GM19455 (cell line): ENCODE results near the gene KIF17.
"Not testable (repeated sequence)": the region's sequence is repeated elsewhere in the genome, so short reads cannot be mapped to it uniquely, and the experiment has no call there.

Experiments
- ATAC-seq: cut with Tn5 transposase; IDR thresholded peaks from one replicate; pipeline ENCODE4 v1.9.1; 2021; ENCODE audit not compliant: unreplicated experiment

The KIF17 gene

DNA sequence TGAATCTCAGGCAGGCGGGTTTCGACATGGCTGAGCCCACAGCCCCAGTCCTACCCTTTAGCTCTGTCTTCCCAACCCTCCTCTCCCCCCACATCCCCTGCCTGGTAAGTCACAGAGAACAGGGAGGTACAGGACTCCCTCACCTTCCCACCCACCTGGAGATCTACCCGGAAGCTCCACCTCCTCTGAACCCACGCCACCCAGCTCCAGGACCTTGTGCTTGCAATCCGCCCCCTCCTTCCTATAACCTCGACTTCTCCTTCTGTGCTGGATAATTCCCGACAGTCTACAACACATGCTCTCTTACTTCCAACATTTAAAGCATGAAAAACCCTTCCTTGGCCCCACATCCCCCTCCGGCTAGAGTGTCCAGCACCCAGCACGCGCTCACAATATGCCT, 22.3 kb downstream of the KIF17 start:
- ATAC-seq, result no peak

DNA sequence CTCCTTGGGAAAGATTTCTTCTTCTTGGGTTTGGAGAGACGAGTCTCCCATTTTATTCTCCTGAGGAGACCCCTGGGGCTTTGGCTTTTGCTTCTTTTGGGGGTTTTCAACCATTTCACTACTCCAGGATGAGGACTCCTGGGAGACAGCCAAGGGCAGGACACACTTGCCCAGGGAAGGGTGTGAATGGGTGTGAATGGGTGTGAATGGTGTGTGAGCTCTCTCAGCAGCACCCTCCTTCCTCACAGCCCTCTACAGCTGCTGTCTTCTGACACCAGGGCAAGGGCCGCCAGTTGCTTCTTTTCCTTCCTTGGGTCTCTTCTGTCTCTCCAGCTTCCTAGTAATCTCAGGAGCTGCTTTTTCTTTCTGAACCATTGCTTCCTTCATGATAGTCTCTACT, 24.2 kb downstream of the KIF17 start:
- ATAC-seq, result no peak

DNA sequence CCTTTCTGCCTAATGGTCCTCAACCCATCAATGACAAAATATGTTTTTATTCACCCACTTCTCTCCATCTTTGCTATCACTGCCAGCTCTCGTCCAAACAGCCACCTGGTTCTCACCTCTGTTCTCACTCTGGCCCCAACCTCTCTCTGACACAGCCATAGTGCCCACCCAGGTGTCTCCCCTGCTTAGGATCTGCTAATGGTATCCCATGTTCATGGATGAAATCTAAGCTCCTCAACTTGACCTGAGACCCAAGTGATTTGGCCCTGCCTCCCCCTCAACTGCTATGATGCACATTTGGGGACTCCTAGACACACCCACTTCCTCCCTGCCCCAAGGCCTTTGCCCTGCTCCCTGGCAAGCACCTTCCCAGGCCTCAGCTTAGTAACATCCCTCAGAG, 25.9 kb downstream of the KIF17 start:
- ATAC-seq, result no peak

DNA sequence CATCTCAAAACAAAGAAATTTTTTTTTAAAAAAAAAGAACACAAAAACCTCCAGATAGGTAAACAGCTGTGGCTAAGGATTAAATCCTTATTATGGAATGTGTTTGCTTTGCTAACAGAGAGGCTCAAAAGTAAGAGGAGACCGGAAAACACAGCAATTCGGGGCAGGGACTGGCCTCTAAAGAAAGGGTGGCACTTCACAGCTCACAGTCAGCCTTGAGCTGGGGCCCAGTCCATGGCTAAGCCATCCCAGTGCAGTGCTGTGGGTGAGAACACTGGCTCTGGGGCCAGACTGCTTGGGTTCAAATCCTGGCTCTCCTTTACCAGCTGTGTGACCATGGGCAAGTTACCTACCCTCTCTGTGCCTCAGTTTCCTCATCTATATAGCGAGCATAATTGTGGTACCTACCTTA, 28.2 kb downstream of the KIF17 start:
- ATAC-seq, result no peak

DNA sequence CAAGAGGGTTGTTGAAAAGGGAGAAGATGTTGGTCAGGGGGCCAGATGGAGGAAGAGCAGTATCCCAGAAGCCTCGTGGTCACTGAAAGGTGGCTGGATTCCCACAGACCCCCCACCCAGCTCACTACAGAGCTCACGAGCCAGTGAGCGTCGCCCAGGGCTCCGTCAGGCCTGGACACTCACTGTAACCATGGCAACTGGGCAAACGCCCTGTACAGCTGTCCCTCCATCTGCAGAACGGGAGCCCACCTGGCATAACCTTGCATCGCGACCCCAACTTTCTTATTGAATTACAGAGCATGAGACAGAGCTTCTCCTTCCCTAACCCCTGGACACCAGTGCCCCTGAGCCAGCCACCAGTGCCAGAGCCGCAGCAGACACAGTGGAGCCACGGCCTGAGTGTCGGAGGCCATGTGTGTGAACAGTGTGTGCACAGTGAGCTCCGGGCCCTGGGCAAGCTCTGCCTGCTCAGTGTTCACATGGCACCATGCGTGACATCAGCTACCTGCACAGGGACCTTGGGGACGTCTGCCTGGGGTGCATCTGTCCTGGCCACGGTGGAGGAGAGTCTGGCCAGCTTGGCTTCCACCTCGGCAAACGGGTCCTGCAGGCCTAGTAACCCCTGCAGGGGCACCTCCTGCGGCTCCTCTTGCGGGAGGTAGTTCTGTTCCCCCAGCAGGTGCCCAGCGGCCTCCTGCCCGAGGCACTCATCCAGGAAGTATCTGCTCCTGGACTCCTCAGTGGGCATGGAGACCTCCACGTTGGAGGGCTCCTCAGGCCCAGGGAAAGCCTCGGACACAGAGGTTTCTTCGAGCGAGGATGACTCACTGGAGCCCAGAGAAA, 30.7 kb downstream of the KIF17 start:
- ATAC-seq, result no peak

DNA sequence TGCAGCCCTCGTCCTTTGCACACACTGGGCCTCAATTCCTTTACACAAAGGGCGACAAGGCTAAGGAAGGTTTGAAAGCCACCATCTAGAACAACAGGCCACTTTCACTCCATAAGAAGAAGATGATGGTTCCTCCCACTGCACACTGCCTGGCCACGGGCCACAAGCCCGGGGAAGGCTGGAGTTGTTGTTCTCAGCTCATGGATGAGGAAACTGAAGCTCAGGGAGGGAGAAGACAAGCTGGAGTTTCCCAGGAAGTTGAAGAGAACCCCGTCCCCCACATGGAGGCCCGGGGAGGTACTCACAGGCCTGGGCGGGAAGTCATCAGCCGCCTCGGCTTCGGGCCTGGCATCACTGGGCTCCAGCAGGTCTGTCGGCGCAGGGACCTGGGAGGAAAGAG, 32.1 kb downstream of the KIF17 start:
- ATAC-seq, result no peak

DNA sequence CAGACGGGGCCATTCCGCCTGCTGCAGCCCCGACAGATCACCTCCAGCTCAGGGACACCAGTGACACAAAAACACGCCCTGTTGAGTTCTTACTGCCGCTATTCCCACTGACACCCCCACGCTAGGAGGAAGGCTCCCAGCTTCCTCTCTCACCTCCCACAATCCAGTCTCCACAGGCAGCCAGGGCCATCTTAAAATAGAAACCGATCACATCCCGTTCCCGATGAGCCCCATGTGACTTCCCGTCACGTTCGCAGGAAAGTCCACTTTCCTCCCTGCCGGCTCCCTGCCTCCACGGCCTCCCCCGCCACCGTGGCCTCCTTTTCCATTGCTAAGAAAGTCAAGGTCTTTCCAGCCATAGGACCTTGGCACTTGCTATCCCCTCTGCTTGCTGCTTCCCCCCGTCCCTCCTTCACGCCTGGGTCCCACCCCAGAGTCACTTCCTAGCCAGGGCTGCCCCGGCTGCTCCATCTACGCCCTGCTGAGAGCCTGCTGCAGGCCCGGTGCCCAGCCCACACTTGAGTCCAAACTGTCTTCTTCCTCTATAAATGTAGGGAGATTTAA, 32.6 kb downstream of the KIF17 start:
- no peak for ATAC-seq

DNA sequence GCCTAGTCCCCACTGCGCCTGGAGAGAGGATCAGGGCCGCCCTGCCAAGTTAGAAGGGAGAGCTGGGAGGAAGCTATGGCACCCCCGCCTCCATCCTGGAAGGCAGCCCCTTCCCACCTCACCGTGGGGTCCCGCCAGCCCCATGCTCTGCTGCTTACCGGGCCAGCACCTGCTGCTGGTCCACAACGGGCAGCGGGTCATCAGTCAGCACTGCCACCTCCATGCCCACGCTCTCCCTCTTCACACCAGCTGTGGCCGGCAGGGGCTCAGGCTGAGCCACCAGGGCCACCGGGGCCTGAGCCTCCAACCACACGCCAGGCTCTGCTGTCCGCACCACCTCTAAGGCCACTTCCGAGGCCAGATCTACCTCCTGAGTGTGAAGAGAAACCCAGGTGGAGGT, 33.2 kb downstream of the KIF17 start:
- no peak for ATAC-seq

DNA sequence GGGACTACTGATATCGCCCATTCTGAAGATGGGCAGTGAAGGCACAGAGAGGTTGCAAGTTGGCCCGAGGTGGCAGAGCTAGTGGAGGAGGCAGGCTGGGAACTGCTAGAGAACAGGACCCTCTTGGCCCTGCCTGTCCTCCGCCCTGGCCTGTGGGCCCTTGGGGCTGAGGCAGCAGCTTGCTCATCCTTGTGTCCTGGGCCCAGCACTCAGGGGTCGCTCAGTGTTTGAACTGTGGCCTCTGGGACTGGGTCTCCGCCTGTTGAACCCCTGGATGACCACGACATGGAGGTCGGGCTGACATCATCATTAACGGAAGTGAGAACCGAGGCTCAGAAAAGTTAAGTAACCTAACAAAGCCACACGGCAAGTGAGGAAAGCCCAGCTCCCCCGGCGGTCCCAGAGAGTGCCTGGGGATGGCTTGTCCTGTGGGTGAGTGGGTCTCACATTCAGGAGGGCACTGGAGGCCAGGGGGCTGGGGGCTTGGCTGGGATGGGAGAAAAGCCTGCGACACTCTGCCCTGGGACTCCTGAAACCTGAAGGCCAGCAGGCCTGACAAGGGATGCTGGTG, 33.7 kb downstream of the KIF17 start:
- ATAC-seq, result no peak

DNA sequence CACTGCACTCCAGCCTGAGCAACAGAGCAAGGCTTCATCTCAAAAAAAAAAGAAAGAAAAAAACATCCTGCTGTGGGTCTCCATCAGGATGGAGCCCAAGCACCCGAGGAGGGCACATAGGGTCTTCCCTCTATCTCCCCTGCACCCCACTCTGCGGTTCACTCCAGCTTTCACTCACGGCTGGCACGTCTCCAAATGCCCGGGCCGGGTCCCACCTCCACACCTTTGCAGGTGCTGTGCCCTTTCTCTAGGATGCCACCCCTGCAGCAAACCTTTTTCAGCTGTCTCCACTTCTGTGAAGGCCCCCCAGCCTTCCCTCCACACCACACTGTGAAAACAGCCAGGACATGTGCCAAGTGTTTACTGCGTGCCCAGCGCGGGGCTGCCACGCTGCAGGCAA, 34.2 kb downstream of the KIF17 start:
- ATAC-seq, result no peak

DNA sequence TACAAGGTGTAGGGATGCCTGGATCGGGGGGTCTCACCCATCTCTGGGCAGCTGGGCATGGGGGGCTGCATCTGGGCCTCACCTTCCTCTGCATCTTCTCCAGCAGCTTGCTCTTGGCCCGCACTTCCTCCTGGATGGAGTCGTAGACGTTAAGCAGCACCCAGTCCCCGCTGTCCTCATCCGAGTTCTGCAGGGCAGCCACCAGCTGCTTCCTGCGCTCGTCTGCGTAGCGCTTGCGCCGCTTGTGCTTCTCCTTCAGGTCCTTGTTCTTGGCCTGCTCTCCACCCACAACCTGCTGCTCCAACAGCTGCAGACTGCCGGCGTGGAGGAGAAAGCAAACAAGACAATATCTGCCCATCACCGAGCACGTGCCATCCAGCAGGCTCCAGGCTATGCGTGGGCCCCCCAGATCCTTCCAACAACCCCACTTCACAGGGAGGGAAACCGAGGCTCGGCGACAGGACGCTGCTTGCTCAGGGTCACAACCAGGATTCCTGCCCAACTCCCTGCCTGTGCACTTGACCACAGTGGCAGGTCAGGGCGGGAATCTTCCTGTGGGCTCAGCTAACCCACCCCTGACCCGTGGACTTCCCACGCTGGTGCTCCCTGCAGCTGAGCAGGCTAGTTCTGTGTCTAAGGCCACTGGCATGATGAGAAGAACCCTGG, 35.1 kb downstream of the KIF17 start:
- ATAC-seq, result no peak

DNA sequence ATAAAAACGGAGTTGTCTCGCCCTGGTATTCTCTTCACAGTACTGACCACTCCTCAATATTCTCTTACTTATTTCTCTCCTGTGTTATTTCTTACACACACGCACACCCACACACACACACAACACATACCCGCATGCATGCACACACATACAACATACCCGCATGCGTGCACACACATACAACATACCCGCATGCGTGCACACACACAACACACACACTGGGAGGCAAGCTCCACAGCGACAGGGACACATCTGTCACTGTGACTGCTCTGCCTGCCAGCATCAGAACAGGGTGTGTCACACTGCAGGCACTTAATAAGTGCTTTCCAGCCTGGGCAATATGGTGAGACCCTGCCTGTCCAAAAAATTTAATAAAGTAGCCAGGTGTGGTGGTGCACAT, 35.8 kb downstream of the KIF17 start:
- ATAC-seq, result no peak

DNA sequence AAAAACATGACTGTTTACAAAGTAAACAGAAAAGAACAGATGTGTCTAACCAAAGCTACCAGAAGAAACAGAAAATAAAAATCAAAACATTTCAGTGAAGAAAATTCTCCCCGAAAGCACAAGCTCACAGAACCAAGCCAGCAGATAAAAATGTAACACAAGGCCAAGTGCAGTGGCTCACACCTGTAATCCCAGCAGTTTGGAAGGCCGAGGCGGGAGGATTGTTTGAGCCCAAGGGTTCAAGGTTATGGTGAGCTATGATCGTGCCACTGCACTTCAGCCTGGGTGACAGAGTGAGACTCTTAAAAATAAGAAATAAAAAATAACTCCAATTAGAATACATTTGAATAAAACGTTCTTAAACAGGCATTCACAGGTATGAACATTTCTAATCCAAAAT, 37.5 kb downstream of the KIF17 start:
- no peak for ATAC-seq

DNA sequence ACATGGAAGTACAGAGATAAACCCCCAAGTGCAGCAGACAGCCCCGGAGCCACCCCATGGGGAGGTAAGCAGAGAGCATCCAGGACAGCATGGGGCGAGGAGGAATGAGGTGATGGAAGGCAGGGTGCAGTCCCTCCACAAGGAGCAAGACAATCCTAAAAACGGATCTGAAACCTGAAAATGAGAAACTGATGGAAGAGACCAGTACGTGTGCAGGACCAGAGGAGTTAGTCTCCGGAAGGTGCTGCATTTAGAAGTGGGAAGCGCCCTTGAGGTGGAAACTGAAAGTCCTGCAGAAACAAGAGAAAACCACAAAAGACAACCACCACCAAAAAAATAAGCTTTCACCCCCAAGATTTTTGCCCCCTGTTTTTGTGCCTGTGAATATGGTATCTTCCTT, 39.2 kb downstream of the KIF17 start:
- ATAC-seq, result no peak

DNA sequence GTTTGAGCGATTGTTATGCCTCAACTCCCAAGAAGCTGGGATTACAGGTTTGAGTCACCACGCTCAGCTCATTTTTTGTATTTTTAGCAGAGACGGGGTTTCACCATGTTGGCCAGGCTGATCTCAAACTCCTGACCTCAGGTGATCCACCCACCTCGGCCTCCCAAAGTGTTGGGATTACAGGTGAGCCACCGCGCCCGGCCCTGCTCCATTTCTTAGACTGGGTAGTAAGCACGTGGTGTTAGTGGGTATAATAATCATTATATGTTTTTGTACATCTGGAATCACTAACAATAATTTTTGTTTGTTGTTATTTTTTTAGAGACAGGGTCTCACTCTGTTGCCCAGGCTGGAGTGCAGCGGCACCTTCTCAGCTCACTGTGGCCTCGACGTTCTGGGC, 44.2 kb downstream of the KIF17 start:
- ATAC-seq, result not testable (repeated sequence)

DNA sequence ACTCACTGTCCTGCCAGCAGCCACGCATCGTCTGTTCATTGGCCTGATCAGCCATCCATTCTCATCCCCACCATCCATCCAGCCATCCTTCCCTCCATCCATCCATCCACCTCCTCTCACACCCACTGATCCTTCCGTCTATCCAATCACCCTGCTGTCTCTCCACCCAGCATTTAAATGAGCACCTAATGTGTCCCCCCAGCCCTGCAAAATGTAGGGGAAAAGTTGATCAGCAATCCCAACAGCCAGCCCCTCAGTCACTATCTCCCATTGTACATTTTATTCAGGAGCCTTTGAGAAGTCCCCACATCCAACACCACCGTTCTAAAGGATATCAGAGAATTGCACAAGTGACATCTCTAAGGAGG, 45.6 kb downstream of the KIF17 start:
- ATAC-seq, result no peak

DNA sequence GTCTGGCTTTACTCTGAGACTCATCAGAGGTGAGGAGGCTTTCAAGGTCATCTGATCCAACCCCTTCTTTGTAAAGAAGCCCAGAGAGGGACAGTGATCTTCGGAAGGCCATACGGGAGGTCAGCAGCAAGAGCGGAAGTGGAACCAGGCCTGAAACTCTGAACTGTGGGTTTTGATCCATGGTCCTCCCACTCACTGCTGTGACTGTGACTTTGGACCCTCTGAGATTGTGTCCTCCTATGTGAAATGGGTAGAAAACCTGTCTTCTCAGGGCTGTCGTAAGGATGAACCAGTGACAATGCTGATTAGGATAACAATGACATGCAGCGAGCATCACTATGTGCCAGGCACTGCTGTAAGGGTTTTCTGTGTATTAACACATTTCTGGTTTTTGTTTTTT, 46.9 kb downstream of the KIF17 start:
- ATAC-seq, result no peak

DNA sequence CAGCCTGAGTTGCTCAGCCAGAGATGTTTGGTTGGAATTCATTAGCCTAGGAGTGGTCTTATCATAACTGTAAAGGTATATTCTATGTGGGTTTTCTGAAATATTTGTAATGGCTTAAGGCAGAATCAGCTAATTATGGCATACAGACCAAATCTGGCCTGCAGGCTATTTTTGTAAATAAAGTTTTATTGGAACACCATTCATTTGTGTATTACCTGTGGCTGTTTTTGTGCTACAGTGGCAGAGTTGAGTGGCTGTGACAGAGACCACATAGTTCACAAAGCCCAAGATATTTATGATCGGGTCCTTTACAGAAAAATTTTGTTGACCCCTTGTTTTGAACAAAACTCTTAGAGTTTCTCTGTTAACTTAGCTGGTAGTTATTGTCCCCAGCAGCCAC, 49.2 kb downstream of the KIF17 start:
- ATAC-seq, result no peak

DNA sequence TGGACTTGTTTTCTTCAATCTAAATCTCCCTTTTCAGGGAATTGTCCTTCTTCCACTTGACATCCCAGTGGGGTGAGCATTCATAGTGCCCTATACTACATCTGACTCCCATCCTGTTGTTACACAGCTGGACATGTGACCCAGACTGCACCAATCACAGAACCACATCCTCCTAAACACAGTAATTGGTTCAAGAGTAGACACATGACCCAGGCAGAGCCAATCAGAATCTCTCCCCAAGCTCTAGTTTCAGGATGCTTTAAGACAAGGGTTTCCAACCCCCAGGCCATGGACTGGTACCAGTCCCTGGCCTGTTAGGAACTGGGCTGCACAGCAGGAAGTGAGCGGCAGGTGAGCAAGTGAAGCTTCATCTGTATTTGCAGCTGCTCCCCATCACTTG, 51.0 kb downstream of the KIF17 start:
- no peak for ATAC-seq

DNA sequence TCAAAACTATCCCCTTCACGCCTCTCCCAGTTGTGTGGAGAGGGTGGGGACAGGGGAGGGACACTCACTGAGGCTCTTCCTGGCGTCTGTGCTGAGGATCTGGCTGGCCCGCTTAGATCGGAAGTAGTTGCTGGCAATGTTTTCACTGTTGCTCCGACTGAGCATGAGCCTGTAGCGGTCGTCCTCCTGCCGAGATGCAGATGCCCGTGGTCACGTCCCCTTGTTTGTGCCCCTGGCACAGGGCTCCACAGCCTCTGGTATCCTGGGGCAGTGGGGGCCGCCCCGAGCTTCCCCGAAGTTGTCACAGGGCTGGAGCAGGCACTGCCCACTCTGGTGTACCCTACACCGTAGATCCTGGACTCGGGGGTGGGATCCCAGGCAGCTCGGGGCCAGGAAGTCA, 51.7 kb downstream of the KIF17 start:
- no peak for ATAC-seq

DNA sequence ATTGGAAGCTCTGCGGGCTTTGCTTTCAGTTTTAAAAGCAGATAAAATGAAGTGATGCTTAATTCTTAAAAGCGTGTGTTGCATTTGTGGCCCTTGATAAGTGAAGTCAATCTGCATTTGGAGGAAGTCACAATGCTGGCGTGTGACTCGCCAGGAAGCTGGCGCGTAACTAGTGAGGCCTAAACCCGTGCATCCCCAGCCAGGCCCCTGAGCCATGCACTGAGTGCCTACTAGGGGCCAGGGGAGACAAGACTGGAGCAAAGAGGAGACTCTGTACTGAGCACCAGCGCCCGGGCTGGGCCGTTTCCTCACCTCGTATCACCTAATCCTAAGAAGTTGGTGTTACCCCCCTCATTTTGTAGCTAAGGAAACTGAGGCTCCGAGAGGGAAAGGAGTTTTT, 52.1 kb downstream of the KIF17 start:
- no peak for ATAC-seq
